GM23248 (cell line): ENCODE results near the gene PRMT1.

ENCODE experiments used
- EZH2 ChIP-seq: fragments of 200-600 bp; sonication (generic); IDR thresholded peaks from 2 replicates; pipeline ENCODE4 v1.6.1; 2018; ENCODE audit warnings: antibody characterized with exemption, mild to moderate bottlenecking; ENCODE audit not compliant: insufficient read depth, poor library complexity, severe bottlenecking
- EZH2phosphoT487 ChIP-seq: fragments of 200-600 bp; sonication (generic); IDR thresholded peaks from 2 replicates; pipeline ENCODE4 v1.6.1; 2018; ENCODE audit warnings: antibody characterized with exemption, moderate library complexity, mild to moderate bottlenecking, low read depth; ENCODE audit not compliant: insufficient read depth

DNA sequence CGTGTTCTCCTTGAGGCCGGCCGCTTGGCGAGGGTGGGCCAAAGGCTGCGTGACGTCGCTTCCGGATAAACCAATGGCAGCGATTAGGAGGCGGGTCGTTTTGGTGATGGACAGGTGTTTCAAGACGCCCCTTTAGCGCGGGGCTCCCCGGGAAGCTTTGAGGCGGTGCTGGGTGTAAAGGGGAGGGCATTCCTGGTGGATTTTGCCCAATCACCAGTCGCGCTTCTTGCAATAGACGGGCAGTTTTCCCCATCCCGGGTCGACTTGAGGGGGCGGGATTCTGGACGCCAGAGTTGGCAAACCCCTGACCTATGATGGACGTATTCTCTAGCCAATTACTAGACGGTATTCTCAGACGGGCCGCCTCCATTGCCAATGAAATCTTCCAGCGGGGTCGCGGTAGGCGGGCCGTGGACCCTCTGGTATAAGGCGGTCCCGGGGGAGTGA lies 264 bp upstream of the PRMT1 start:
- TF ChIP-seq EZH2phosphoT487, result no peak
- TF ChIP-seq EZH2, result no peak
